ENCODE data around the gene CNTNAP2. TPM values are rescaled to one million over a fixed set of nuclear protein-coding genes. Genes with fewer than 3 reads are reported as not detected.

CNTNAP2 gene
- total and polyA plus RNA-seq, 9 of the 15 experiments (the other 6 are each of a cell fraction or from before 2014, with no cell fraction given): 0.04 to 0.62 (median 0.09) TPM; not detected in 4

DNA sequence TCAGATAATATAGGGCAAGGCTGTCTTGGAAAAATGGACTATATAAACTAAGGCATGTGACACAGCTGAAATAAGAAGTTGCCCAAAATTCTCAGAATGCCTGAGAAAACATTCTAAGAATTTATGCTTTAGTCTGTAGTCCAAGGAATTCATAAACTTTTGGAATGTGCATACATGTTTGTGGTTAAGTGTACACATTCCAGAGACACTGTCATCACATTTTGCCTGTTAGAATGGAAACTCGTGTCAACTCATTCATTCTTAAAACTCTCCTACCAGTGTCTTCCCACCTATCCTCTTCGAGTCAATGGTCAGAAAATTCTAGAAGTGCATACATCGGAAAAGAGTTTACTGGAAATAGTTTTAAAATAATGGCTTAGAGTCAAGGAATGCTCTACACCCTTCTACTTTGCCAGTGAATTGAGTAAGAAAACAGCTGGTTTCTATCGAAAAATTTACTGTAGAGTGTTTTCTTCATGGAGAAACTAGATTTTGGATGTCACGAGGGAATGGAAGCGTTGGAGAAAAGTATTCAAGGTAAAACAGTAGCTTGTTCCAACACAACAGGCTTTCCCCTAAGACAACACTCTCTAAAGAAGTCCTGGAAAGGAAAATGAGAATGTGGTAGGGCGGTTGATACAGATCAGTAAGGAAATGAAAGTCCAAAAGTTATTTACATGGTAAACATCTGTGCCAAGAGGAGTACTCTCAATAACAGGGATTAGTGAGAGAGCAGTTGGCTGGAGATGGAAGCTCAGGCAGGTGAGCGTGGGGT, 1296.4 kb downstream of the CNTNAP2 start (continued):
- TF ChIP-seq, protein P1, sequence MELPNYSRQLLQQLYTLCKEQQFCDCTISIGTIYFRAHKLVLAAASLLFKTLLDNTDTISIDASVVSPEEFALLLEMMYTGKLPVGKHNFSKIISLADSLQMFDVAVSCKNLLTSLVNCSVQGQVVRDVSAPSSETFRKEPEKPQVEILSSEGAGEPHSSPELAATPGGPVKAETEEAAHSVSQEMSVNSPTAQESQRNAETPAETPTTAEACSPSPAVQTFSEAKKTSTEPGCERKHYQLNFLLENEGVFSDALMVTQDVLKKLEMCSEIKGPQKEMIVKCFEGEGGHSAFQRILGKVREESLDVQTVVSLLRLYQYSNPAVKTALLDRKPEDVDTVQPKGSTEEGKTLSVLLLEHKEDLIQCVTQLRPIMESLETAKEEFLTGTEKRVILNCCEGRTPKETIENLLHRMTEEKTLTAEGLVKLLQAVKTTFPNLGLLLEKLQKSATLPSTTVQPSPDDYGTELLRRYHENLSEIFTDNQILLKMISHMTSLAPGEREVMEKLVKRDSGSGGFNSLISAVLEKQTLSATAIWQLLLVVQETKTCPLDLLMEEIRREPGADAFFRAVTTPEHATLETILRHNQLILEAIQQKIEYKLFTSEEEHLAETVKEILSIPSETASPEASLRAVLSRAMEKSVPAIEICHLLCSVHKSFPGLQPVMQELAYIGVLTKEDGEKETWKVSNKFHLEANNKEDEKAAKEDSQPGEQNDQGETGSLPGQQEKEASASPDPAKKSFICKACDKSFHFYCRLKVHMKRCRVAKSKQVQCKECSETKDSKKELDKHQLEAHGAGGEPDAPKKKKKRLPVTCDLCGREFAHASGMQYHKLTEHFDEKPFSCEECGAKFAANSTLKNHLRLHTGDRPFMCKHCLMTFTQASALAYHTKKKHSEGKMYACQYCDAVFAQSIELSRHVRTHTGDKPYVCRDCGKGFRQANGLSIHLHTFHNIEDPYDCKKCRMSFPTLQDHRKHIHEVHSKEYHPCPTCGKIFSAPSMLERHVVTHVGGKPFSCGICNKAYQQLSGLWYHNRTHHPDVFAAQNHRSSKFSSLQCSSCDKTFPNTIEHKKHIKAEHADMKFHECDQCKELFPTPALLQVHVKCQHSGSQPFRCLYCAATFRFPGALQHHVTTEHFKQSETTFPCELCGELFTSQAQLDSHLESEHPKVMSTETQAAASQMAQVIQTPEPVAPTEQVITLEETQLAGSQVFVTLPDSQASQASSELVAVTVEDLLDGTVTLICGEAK (IDR thresholded peaks at IDR 0.05): no peak
- TF ChIP-seq, protein P1 (CRISPR knock-in tag; IDR thresholded peaks at IDR 0.05): no peak
- no peak for TF ChIP-seq ZKSCAN8 (CRISPR knock-in tag; IDR thresholded peaks at IDR 0.05)
- TF ChIP-seq HNRNPH1 (optimal IDR thresholded peaks at IDR 0.05; ENCODE audit: low read depth, low read length): no peak
- no peak for TF ChIP-seq ZBTB26 (CRISPR knock-in tag; IDR thresholded peaks at IDR 0.05)
- TF ChIP-seq, protein P2, sequence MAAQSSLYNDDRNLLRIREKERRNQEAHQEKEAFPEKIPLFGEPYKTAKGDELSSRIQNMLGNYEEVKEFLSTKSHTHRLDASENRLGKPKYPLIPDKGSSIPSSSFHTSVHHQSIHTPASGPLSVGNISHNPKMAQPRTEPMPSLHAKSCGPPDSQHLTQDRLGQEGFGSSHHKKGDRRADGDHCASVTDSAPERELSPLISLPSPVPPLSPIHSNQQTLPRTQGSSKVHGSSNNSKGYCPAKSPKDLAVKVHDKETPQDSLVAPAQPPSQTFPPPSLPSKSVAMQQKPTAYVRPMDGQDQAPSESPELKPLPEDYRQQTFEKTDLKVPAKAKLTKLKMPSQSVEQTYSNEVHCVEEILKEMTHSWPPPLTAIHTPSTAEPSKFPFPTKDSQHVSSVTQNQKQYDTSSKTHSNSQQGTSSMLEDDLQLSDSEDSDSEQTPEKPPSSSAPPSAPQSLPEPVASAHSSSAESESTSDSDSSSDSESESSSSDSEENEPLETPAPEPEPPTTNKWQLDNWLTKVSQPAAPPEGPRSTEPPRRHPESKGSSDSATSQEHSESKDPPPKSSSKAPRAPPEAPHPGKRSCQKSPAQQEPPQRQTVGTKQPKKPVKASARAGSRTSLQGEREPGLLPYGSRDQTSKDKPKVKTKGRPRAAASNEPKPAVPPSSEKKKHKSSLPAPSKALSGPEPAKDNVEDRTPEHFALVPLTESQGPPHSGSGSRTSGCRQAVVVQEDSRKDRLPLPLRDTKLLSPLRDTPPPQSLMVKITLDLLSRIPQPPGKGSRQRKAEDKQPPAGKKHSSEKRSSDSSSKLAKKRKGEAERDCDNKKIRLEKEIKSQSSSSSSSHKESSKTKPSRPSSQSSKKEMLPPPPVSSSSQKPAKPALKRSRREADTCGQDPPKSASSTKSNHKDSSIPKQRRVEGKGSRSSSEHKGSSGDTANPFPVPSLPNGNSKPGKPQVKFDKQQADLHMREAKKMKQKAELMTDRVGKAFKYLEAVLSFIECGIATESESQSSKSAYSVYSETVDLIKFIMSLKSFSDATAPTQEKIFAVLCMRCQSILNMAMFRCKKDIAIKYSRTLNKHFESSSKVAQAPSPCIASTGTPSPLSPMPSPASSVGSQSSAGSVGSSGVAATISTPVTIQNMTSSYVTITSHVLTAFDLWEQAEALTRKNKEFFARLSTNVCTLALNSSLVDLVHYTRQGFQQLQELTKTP (IDR thresholded peaks at IDR 0.05; ENCODE audit: low read depth in 1 of 2, partially characterized antibody in 2 of 2): no peak
- TF ChIP-seq, protein P3, sequence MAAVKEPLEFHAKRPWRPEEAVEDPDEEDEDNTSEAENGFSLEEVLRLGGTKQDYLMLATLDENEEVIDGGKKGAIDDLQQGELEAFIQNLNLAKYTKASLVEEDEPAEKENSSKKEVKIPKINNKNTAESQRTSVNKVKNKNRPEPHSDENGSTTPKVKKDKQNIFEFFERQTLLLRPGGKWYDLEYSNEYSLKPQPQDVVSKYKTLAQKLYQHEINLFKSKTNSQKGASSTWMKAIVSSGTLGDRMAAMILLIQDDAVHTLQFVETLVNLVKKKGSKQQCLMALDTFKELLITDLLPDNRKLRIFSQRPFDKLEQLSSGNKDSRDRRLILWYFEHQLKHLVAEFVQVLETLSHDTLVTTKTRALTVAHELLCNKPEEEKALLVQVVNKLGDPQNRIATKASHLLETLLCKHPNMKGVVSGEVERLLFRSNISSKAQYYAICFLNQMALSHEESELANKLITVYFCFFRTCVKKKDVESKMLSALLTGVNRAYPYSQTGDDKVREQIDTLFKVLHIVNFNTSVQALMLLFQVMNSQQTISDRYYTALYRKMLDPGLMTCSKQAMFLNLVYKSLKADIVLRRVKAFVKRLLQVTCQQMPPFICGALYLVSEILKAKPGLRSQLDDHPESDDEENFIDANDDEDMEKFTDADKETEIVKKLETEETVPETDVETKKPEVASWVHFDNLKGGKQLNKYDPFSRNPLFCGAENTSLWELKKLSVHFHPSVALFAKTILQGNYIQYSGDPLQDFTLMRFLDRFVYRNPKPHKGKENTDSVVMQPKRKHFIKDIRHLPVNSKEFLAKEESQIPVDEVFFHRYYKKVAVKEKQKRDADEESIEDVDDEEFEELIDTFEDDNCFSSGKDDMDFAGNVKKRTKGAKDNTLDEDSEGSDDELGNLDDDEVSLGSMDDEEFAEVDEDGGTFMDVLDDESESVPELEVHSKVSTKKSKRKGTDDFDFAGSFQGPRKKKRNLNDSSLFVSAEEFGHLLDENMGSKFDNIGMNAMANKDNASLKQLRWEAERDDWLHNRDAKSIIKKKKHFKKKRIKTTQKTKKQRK (IDR thresholded peaks at IDR 0.05; ENCODE audit: borderline replicate concordance, low read depth, low read length): no peak
